Astrocyte of the spinal cord (primary cell): ENCODE measurements around the gene HYAL1.

Source experiments
- DNase-seq: peaks from one replicate; pipeline ENCODE4 v3.0.0; 2011; ENCODE audit warnings: low read depth, low spot score
- H3K4me3 ChIP-seq: 2 replicates; pipeline ENCODE4 v1.5.1; 2011; ENCODE audit warnings: low read depth, mild to moderate bottlenecking, low read length, moderate library complexity
- CTCF ChIP-seq: IDR thresholded peaks from 2 replicates; pipeline ENCODE4 v1.5.1; 2012; ENCODE audit warnings: low read depth, mild to moderate bottlenecking, low read length, inconsistent platforms
- in situ Hi-C: cut with HindIII; loops from 2 replicates; pipeline ENCODE4 v1.10.0; 2017; ENCODE audit warnings: low sequenced_read_pairs

HYAL1 gene

GRCh38 chr3:50297896-50298725, 5.3 kb downstream of the HYAL1 start:
- H3K4me3 ChIP-seq: peak overlapping the region; percentile 77
- no peak for DNase-seq
- peak; percentile 26 for TF ChIP-seq CTCF
- in situ Hi-C loops: no loop called here

- no peak overlapping the region for H3K4me3 ChIP-seq
- no peak for TF ChIP-seq CTCF
- no peak for DNase-seq
- in situ Hi-C loops: no loop called here
Measured at GRCh38 chr3:50297384-50297775, 6.0 kb downstream of the HYAL1 start.

- in situ Hi-C loops: no loop called here
- H3K4me3 ChIP-seq: no peak overlapping the region
- DNase-seq: no peak
- TF ChIP-seq CTCF: no peak
Measured at GRCh38 chr3:50296721-50297383, 6.5 kb downstream of the HYAL1 start.

- no peak for DNase-seq
- no peak overlapping the region for H3K4me3 ChIP-seq
- TF ChIP-seq CTCF: no peak
- in situ Hi-C loops: no loop called here
Measured at GRCh38 chr3:50295553-50296431, 7.6 kb downstream of the HYAL1 start.

GRCh38 chr3:50294492-50295403, 8.6 kb downstream of the HYAL1 start:
- DNase-seq: no peak
- in situ Hi-C loops: no loop called here
- no peak for TF ChIP-seq CTCF
- no peak overlapping the region for H3K4me3 ChIP-seq

- H3K4me3 ChIP-seq: no peak overlapping the region
- no peak for DNase-seq
- no peak for TF ChIP-seq CTCF
- in situ Hi-C loops: no loop called here
Measured at GRCh38 chr3:50294089-50294488, 9.3 kb downstream of the HYAL1 start.
